ENCODE data around the gene IGF2. TPM values are rescaled to one million over a fixed set of nuclear protein-coding genes. Genes with fewer than 3 reads are reported as not detected.

The IGF2 gene
- total and polyA plus RNA-seq, 12 donors: 36.0 to 195 (median 81.6) TPM

- no peak overlapping the region for H3K4me3 ChIP-seq
- H3K36me3 ChIP-seq: no peaks in the 10 kb centered on the region
- peak in 7 of 8 donors; percentile 27 to 83 (median 75) for ATAC-seq
- 73 to 83% methylated on average over 8 of the region's 8 CpGs for WGBS, 2 donors
- peak overlapping the region; percentile 65 to 89 (median 80) for H3K27ac ChIP-seq
- H3K27me3 ChIP-seq: no peaks in the 10 kb centered on the region
- TF ChIP-seq CTCF (IDR thresholded peaks at IDR 0.05): no peak
- DNase-seq: peak in 1 of 2 donors; percentile 68
- intact Hi-C loops (cut with DNase I): loop anchor here in 2 of 10 donors (5.0 to 10.0 kb wide), 2 partner anchors 35 to 62 kb away; partner anchors contain the start of genes IGF2 (in 1 of the 2) and INS (in 1 of the 2)
- peaks cover 21 to 61% (median 44%) of the 10 kb centered on the region in 9 donors for H3K4me1 ChIP-seq
- no peaks in the 10 kb centered on the region for H3K9me3 ChIP-seq
Observed at GRCh38 chr11:2102132-2102882, 36.9 kb downstream of the IGF2 start.

- no peaks in the 10 kb centered on the region for H3K9me3 ChIP-seq
- H3K4me3 ChIP-seq: no peak overlapping the region
- H3K27ac ChIP-seq: peak overlapping the region; percentile 41 to 89 (median 82)
- H3K4me1 ChIP-seq: peaks cover 26 to 71% (median 53%) of the 10 kb centered on the region in 9 donors
- DNase-seq (no peak), ATAC-seq (no peak)
- TF ChIP-seq CTCF (IDR thresholded peaks at IDR 0.05): no peak
- H3K36me3 ChIP-seq: no peaks in the 10 kb centered on the region
- no peaks in the 10 kb centered on the region for H3K27me3 ChIP-seq
- WGBS, 2 donors: 89 to 93% methylated on average over 10 of the region's 10 CpGs
- intact Hi-C loops (cut with DNase I): loop anchor here in 2 of 10 donors (5.0 to 10.0 kb wide), 2 partner anchors 36 to 64 kb away; partner anchors contain the start of genes IGF2 (in 1 of the 2) and INS (in 1 of the 2)
Observed at GRCh38 chr11:2101171-2101675, 38.0 kb downstream of the IGF2 start.

GRCh38 chr11:2100361-2101170 lies 38.6 kb downstream of the IGF2 start:
- Histone ChIP-seq H3K36me3 (no peaks in the 10 kb centered on the region), H3K4me3 (no peak overlapping the region), H3K27me3 (no peaks in the 10 kb centered on the region), H3K27ac (peak overlapping the region; percentile 41 to 89 (median 82)), H3K9me3 (no peaks in the 10 kb centered on the region), H3K4me1 (peaks cover 26 to 71% (median 53%) of the 10 kb centered on the region in 9 donors)
- intact Hi-C loops (cut with DNase I): loop anchor here in 2 of 10 donors (5.0 to 10.0 kb wide), 2 partner anchors 37 to 64 kb away; partner anchors contain the start of genes IGF2 (in 1 of the 2) and INS (in 1 of the 2)
- 49 to 52% methylated on average over 25 of the region's 25 CpGs for WGBS, 2 donors
- DNase-seq (peak; percentile 74 to 82), ATAC-seq (peak; percentile 45 to 82 (median 72))
- TF ChIP-seq CTCF (IDR thresholded peaks at IDR 0.05): no peak
